ENCODE results near the gene ZFAND3. TPM values are rescaled to one million over a fixed set of nuclear protein-coding genes. Genes with fewer than 3 reads are reported as not detected.
"Not testable (repeated sequence)": the region's sequence is repeated elsewhere in the genome, so short reads cannot be mapped to it uniquely, and the experiment has no call there.

Gene ZFAND3
- total RNA-seq, 1 donor from 2014 or later, result 84.4 TPM

DNA sequence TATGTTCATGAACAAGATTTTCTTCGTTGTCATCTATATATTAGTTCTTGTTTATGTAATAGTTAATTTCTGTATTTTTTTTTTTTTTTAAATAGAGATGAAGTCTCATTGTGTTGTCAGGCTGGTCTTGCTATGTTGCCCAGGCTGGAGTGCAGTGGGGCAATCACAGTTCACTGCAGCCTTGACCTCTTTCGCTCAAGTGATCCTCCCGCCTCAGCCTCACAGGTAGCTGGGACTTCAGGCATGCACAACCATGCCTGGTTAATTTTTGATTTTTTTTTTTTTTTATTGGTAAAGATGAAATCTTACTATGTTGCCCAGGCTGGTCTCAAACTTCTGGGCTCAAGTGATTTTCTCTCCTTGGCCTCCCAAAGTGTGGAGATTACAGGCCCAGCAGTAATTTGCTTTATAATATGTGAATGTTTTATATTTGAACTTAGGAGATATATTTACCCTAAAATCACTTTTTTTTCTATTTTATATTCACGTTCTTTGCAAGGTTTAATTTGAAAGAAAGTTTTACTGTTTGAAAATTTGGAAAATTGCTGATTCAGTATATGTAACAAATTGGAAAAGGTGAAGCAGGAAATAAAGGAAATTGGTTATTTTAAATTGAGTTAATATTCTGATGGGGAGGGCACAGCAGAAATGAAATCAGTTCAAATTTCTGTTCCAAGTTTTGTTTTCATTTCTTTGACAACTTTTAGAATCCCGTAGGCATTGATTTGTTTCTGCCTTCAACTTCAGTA, 56.2 kb downstream of the ZFAND3 start:
- peaks cover 9% of the 10 kb centered on the region for H3K36me3 Mint-ChIP-seq (ENCODE audit: unreplicated experiment)
- DNase-seq (ENCODE audit: extremely low spot score, unreplicated experiment), result no peak
- peaks cover 8% of the 10 kb centered on the region for H3K9me3 Mint-ChIP-seq (ENCODE audit: unreplicated experiment)
- H3K4me3 Mint-ChIP-seq (ENCODE audit: unreplicated experiment), result no peak overlapping the region
- TF ChIP-seq, protein P1, sequence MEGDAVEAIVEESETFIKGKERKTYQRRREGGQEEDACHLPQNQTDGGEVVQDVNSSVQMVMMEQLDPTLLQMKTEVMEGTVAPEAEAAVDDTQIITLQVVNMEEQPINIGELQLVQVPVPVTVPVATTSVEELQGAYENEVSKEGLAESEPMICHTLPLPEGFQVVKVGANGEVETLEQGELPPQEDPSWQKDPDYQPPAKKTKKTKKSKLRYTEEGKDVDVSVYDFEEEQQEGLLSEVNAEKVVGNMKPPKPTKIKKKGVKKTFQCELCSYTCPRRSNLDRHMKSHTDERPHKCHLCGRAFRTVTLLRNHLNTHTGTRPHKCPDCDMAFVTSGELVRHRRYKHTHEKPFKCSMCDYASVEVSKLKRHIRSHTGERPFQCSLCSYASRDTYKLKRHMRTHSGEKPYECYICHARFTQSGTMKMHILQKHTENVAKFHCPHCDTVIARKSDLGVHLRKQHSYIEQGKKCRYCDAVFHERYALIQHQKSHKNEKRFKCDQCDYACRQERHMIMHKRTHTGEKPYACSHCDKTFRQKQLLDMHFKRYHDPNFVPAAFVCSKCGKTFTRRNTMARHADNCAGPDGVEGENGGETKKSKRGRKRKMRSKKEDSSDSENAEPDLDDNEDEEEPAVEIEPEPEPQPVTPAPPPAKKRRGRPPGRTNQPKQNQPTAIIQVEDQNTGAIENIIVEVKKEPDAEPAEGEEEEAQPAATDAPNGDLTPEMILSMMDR (IDR thresholded peaks at IDR 0.05), result no peak
- peaks cover 50% of the 10 kb centered on the region for H3K4me1 Mint-ChIP-seq (ENCODE audit: unreplicated experiment)
- no peaks in the 10 kb centered on the region for H3K27me3 Mint-ChIP-seq (ENCODE audit: unreplicated experiment)
- no peak overlapping the region for H3K27ac Mint-ChIP-seq (ENCODE audit: unreplicated experiment)

DNA sequence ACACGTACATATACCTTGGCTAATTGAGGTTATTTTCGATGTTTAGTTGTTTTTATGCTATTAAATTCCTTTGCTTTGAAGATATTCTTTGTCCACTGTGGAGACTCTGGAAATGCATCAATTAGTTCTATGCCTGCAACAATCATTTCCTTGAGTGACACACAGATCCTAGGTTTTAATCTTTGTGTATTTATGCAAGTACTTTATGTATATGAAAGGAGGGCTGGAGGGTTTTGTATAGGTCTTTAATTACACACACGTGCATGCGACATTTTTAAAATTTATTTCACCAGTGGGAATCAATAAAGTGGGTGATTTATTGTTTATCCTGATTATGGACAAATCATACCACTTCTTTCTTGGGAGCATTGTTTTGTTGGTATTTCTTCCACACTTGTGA, 57.3 kb downstream of the ZFAND3 start:
- Mint-ChIP-seq H3K27me3 (ENCODE audit: unreplicated experiment) (no peaks in the 10 kb centered on the region), H3K9me3 (ENCODE audit: unreplicated experiment) (peaks cover 7% of the 10 kb centered on the region), H3K27ac (ENCODE audit: unreplicated experiment) (no peak overlapping the region), H3K4me3 (ENCODE audit: unreplicated experiment) (no peak overlapping the region), H3K36me3 (ENCODE audit: unreplicated experiment) (peaks cover 9% of the 10 kb centered on the region), H3K4me1 (ENCODE audit: unreplicated experiment) (peaks cover 55% of the 10 kb centered on the region)
- TF ChIP-seq, protein P1 (IDR thresholded peaks at IDR 0.05), result no peak
- no peak for DNase-seq (ENCODE audit: extremely low spot score, unreplicated experiment)

DNA sequence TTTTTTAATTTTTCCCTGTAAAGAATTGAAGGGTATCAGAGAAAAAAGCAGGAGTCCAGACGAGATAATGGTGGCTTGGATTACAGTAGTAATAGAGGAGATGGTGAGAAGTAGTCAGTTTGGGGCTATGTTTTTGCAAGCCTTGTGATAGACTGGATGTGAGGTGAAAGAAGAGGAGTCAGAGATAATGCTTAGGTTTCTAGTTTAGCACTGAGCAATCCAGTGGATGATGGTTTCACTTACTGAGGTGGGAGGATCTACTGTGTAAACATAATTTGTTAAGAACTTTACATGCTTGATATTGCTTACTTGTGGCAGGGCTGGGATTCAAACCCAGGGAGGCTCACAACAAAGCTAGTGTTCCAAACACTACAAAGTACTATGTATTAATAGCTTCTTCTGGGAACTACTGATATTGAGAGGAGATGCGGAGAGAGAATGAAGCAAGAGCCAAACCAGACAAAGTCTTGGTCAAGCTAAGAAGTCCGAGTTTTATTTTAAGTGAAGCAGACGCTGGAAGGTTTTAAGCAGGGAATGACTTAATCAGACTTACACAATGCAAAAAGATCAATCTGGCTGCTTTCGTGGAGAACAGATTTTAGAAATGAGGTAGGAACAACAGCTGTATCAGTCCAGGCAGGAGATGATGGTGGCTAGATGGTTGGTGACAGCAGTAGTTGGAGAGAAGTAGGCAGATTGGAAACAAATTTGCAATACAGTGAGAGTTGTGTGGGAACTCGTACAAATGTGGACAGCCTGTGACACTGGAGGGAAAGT, 58.0 kb downstream of the ZFAND3 start:
- TF ChIP-seq, protein P1 (IDR thresholded peaks at IDR 0.05), result no peak
- no peak overlapping the region for H3K4me3 Mint-ChIP-seq (ENCODE audit: unreplicated experiment)
- peaks cover 3% of the 10 kb centered on the region for H3K36me3 Mint-ChIP-seq (ENCODE audit: unreplicated experiment)
- no peak overlapping the region for H3K27ac Mint-ChIP-seq (ENCODE audit: unreplicated experiment)
- no peaks in the 10 kb centered on the region for H3K27me3 Mint-ChIP-seq (ENCODE audit: unreplicated experiment)
- H3K4me1 Mint-ChIP-seq (ENCODE audit: unreplicated experiment), result peaks cover 57% of the 10 kb centered on the region
- H3K9me3 Mint-ChIP-seq (ENCODE audit: unreplicated experiment), result peaks cover under 1% of the 10 kb centered on the region
- no peak for DNase-seq (ENCODE audit: extremely low spot score, unreplicated experiment)

DNA sequence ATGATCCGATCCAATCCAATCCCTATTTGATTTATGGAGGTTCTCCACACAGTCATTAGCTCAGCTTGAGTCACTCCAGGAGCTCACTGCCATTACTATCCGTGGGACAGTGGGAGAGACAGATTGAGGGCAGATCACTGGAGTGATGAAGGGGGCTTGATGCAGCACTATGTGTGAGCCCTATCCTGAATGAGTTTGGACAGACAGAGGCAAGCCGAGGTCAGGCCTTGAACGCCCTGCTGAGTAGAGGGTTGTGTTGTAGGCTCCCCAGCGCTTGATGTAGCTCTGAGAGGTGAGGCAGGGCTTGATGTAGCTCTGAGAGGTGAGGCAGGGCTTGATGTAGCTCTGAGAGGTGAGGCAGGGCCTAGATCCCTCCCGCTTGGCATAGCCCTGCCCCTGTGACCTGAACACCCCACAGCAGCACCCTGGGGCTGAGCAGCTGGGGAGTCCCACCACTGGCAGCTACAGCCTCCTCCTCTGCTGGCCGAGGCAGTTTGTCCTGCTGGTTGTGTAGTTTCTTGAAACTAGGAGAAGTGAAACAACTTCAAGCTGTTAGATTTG, 58.7 kb downstream of the ZFAND3 start:
- TF ChIP-seq, protein P1 (IDR thresholded peaks at IDR 0.05), result no peak
- Mint-ChIP-seq H3K36me3 (ENCODE audit: unreplicated experiment) (peaks cover 3% of the 10 kb centered on the region), H3K9me3 (ENCODE audit: unreplicated experiment) (no peaks in the 10 kb centered on the region), H3K4me3 (ENCODE audit: unreplicated experiment) (no peak overlapping the region), H3K4me1 (ENCODE audit: unreplicated experiment) (peaks cover 64% of the 10 kb centered on the region), H3K27me3 (ENCODE audit: unreplicated experiment) (no peaks in the 10 kb centered on the region), H3K27ac (ENCODE audit: unreplicated experiment) (no peak overlapping the region)
- no peak for DNase-seq (ENCODE audit: extremely low spot score, unreplicated experiment)

DNA sequence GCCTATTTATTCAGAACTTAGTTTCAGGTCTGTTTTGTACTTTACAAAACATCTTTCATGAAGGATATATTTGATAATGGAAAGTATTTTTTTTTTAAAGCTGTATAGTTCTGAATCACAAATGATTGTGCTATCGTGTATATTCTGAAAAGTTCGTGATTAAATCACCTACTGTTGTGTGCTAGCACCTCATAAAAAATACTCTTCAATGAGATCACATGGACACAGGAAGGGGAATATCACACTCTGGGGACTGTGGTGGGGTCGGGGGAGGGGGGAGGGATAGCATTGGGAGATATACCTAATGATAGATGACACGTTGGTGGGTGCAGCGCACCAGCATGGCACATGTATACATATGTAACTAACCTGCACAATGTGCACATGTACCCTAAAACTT, 61.1 kb downstream of the ZFAND3 start:
- not testable (repeated sequence) for H3K27me3 Mint-ChIP-seq (ENCODE audit: unreplicated experiment); DNase-seq (ENCODE audit: extremely low spot score, unreplicated experiment); H3K9me3 Mint-ChIP-seq (ENCODE audit: unreplicated experiment); H3K36me3 Mint-ChIP-seq (ENCODE audit: unreplicated experiment); H3K27ac Mint-ChIP-seq (ENCODE audit: unreplicated experiment); H3K4me3 Mint-ChIP-seq (ENCODE audit: unreplicated experiment)
- H3K4me1 Mint-ChIP-seq (ENCODE audit: unreplicated experiment), result peaks cover 71% of the 10 kb centered on the region
